Nephron (organoid): Measurements from ENCODE around the gene TRIM63.

Source experiments
- H3K27ac Mint-ChIP-seq, 3 experiments: 2 replicates each; pipeline ENCODE4 v1.8.0; 2020; ENCODE audit warnings: mixed read lengths in 3 of 3, mild to moderate bottlenecking in 2 of 3, moderate library complexity in 1 of 3
- H3K27me3 Mint-ChIP-seq: 2 replicates; pipeline ENCODE4 v1.8.0; 2021; ENCODE audit warnings: low read depth, mild to moderate bottlenecking, moderate library complexity, mixed read lengths
- H3K36me3 Mint-ChIP-seq: 2 replicates; pipeline ENCODE4 v1.8.0; 2020; ENCODE audit warnings: low read depth, mixed read lengths
- H3K4me1 Mint-ChIP-seq: 2 replicates; pipeline ENCODE4 v1.8.0; 2020; ENCODE audit warnings: mixed read lengths
- H3K4me3 Mint-ChIP-seq, 3 experiments: 2 replicates each; pipeline ENCODE4 v1.8.0; 2020; ENCODE audit warnings: mild to moderate bottlenecking in 3 of 3, mixed read lengths in 3 of 3, moderate library complexity in 2 of 3
- H3K9me3 Mint-ChIP-seq: 2 replicates; pipeline ENCODE4 v1.8.0; 2020; ENCODE audit warnings: mixed read lengths
- TF ChIP-seq, protein P1 (sequence below), 3 experiments: fragments of 200-600 bp; sonication (generic); IDR thresholded peaks; one replicate each; pipeline ENCODE4 v1.5.0; 2021; ENCODE audit warnings: antibody characterized with exemption in 3 of 3; ENCODE audit not compliant: unreplicated experiment in 3 of 3

Gene TRIM63

DNA sequence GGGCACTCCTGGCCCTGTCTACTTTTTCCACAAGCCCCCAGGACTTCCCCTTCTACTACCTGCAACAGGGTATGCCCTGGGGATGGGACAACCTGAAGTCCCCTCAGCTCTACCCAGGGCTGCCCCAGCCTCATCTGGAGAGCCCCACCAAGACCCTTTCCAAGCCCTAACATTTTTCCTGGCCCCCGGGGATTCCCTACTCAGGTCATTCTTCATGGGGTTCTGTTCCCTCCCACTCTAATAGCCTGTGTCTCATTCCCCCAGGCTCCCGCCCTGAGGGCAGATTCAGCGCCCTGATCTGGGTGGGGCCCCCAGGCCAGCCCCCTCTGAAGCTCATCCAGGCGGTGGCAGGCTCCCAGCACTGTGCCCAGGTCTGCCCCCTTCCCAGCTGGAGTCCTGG lies 36.2 kb downstream of the TRIM63 start:
- no peaks in the 10 kb centered on the region for H3K9me3 Mint-ChIP-seq
- H3K36me3 Mint-ChIP-seq = no peaks in the 10 kb centered on the region
- peaks cover 33% of the 10 kb centered on the region for H3K27me3 Mint-ChIP-seq
- H3K4me1 Mint-ChIP-seq = peaks cover 11% of the 10 kb centered on the region
- no peak overlapping the region for H3K27ac Mint-ChIP-seq
- TF ChIP-seq, protein P1, sequence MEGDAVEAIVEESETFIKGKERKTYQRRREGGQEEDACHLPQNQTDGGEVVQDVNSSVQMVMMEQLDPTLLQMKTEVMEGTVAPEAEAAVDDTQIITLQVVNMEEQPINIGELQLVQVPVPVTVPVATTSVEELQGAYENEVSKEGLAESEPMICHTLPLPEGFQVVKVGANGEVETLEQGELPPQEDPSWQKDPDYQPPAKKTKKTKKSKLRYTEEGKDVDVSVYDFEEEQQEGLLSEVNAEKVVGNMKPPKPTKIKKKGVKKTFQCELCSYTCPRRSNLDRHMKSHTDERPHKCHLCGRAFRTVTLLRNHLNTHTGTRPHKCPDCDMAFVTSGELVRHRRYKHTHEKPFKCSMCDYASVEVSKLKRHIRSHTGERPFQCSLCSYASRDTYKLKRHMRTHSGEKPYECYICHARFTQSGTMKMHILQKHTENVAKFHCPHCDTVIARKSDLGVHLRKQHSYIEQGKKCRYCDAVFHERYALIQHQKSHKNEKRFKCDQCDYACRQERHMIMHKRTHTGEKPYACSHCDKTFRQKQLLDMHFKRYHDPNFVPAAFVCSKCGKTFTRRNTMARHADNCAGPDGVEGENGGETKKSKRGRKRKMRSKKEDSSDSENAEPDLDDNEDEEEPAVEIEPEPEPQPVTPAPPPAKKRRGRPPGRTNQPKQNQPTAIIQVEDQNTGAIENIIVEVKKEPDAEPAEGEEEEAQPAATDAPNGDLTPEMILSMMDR (IDR thresholded peaks at IDR 0.05; ENCODE audit: unreplicated experiment in 3 of 3) = no peak
- H3K4me3 Mint-ChIP-seq = no peak overlapping the region

DNA sequence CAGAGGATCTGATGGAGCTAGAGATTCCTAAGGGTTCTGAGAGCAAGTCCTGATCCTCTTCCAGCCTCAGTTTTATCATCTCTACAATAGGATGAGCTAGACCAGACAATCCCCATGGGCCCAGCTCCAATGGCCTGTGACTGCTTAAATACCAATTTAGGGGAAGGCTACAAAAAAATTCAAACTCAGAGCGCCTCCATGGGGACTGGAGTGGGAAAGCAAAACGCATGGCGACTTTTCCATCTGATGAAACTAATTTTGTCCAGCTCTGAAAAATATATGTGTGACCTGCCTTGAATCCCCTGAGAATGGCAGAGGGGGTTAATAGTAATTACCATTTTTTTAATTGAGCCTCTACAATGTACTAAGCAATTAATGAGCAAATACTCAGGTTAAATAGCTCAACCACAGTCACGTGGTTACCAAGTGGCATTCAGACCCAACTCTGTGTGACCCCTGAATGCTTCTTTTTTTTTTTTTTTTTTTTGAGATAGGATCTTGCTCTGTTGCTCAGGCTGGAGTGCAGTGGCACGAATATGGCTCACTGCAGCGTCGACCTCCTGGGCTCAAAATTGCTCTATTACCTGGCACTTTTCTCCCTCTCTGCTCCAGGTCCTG lies 37.5 kb downstream of the TRIM63 start:
- H3K36me3 Mint-ChIP-seq = no peaks in the 10 kb centered on the region
- no peak overlapping the region for H3K4me3 Mint-ChIP-seq
- TF ChIP-seq, protein P1 (IDR thresholded peaks at IDR 0.05; ENCODE audit: unreplicated experiment in 3 of 3) = no peak
- no peaks in the 10 kb centered on the region for H3K9me3 Mint-ChIP-seq
- no peak overlapping the region for H3K27ac Mint-ChIP-seq
- H3K4me1 Mint-ChIP-seq = peaks cover 15% of the 10 kb centered on the region
- H3K27me3 Mint-ChIP-seq = peaks cover 33% of the 10 kb centered on the region

DNA sequence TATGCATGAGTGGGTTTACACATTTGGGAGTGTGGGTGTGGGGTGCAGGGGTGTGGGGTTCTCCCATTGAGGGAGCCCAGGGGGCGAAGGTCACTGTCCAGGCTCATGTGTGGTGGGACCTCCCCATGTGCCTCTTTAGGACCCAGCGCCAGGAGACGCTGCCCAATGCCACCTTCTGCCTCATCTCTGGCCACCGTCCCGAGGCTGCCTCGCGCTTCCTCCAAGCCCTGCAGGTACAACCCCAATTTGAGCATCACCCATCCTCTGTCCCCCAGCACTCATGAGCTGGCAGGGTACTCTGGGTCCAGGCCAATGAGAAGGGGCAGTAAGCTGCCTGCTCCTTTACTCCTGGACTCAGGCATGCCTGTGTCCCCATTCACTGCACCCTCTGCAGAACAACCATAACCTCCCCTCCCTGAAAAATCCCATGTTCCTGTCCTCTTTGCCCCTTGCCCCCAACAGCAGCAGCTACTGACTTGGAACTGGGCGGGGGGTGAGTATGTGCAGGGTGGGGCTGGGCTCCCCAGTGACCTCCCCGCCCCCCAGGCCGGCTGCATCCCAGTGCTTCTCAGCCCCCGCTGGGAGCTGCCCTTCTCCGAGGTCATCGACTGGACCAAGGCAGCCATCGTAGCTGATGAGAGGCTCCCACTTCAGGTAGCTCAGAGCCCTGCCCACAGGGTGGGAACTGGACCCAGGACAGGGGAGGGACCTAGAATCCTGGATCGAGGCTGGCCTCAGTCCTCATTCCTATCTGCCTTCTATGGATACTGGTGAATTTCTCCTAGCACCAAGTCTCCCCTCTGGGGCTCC lies 38.2 kb downstream of the TRIM63 start:
- TF ChIP-seq, protein P1 (IDR thresholded peaks at IDR 0.05; ENCODE audit: unreplicated experiment in 3 of 3) = no peak
- H3K27me3 Mint-ChIP-seq = peaks cover 26% of the 10 kb centered on the region
- no peak overlapping the region for H3K27ac Mint-ChIP-seq
- H3K9me3 Mint-ChIP-seq = no peaks in the 10 kb centered on the region
- no peaks in the 10 kb centered on the region for H3K36me3 Mint-ChIP-seq
- no peak overlapping the region for H3K4me3 Mint-ChIP-seq
- peaks cover 20% of the 10 kb centered on the region for H3K4me1 Mint-ChIP-seq

DNA sequence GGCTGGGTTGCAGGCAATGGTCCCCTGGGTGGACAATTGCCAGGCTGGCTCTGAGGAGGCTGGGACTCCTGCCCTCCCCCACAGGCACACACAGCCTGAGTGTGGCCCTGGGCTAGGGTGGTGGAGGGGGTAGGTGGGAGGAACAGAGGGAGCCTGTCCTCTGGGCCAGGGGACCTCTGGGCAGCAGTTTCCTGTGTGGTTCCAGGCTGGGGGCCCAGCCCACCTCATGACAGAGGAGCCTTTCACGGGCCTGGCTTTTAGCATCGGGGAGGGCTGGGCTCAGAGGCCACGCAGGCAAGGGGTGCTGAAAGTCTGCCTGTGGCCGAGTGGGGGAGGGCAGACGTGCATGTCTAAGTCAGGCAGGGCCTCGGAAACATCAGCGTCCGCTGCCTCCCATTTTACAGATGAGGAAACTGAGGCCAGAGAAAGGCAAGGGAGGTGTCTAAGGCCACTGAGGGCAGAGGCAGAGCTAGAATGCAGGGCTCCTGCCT lies 38.9 kb downstream of the TRIM63 start:
- Mint-ChIP-seq H3K4me1 (peaks cover 27% of the 10 kb centered on the region), H3K36me3 (no peaks in the 10 kb centered on the region), H3K27me3 (peaks cover 21% of the 10 kb centered on the region), H3K4me3 (no peak overlapping the region), H3K9me3 (no peaks in the 10 kb centered on the region), H3K27ac (no peak overlapping the region)
- TF ChIP-seq, protein P1 (IDR thresholded peaks at IDR 0.05; ENCODE audit: unreplicated experiment in 3 of 3) = no peak

DNA sequence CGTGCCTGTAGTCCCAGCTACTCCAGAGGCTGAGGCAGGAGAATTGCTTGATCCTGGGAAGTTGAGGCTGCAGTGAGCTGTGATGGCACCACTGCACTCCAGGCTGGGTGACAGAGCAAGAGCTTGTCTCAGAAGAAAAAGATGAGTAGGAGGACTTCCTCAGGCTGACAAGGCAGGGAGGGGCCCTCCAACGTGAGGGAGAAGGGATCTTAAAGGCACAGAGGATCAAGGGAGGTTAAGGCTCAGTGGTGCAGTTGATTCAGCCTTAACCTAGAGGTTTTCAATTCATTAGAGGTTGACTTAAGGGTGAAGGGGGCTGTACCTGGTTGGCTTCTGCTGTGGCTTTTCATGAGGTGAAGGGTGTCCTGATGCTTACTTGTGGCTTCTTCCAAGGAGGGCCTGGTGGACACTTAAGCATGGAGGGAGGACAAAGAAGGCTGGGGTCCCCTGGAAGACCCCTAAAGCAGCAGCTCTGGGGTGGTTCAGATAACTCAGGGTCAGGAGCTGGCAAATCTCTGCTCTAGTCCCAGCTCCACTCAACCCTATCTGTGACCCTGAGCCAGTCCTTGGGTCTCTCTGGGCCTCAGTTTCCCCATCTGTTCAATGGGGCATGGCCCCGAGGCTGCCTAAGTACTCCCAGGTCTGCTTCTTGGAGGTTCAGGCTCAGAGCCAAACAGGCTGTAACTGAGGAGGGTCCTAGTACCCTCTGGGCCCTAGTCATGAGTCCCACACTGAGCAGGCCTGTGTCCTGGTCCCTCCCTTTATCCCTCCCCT lies 39.5 kb downstream of the TRIM63 start:
- no peak overlapping the region for H3K4me3 Mint-ChIP-seq
- peaks cover 31% of the 10 kb centered on the region for H3K4me1 Mint-ChIP-seq
- peaks cover 19% of the 10 kb centered on the region for H3K27me3 Mint-ChIP-seq
- no peaks in the 10 kb centered on the region for H3K36me3 Mint-ChIP-seq
- no peaks in the 10 kb centered on the region for H3K9me3 Mint-ChIP-seq
- H3K27ac Mint-ChIP-seq = peak overlapping the region in 1 of 3 experiments; percentile 46
- TF ChIP-seq, protein P1 (IDR thresholded peaks at IDR 0.05; ENCODE audit: unreplicated experiment in 3 of 3) = no peak
